Dedifferentiated amniotic fluid mesenchymal stem cell (primary cell): ENCODE data around the gene TCF12.
A peak's percentile ranks its signal among the peaks of the same experiment; 100 is the strongest.

Source experiments
- DNase-seq: peaks from one replicate; pipeline ENCODE4 v3.0.0-alpha.2; 2016; ENCODE audit errors: extremely low spot score

Gene TCF12

GRCh38 chr15:57296473-57297162 is 378.2 kb downstream of the TCF12 start:
- no peak for DNase-seq

GRCh38 chr15:57297163-57297593 is 378.7 kb downstream of the TCF12 start:
- no peak for DNase-seq

DNA sequence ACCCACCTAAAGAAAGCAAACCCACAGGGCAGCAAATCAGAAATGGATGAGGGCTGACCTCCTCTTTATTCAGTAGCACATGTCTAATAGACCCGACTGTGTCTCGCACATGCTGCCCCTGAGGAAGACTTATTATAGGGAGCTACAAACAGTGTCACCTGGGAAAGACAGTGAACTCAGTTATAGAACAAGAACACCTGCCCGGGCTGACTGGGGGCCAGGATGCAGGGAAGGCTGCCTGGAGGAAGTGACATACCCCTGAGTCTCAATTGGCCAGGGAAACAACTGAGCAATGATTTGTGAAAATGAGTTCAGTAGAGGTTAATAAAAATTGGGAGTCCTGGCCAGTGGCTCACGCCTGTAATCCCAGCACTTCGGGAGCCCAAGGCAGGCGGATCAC is 379.2 kb downstream of the TCF12 start:
- DNase-seq, result no peak

GRCh38 chr15:57298204-57298603 is 379.8 kb downstream of the TCF12 start:
- no peak for DNase-seq

- DNase-seq, result no peak
These were observed 380.6 kb downstream of the TCF12 start for GRCh38 chr15:57298843-57299550.

DNA sequence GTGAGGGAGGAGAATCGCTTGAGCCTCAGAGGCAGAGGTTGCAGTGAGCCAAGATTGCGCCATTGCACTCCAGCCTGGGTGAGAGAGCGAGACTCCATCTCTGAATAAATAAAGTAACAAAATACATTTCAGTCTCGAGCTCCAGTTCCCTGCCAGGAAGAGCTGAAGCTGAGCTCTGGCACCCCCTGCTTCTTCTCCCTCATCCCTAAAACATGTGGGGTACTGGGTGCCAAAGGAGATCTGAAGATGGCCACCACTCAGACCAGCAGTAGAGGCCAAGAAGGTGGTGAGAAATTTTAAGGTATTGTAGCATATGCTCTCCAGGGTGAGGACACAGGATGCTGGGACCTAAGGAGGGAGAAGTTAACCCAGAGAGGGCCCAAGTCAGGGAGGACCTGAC is 382.9 kb downstream of the TCF12 start:
- DNase-seq, result no peak

GRCh38 chr15:57302640-57303257 is 384.3 kb downstream of the TCF12 start:
- no peak for DNase-seq

DNA sequence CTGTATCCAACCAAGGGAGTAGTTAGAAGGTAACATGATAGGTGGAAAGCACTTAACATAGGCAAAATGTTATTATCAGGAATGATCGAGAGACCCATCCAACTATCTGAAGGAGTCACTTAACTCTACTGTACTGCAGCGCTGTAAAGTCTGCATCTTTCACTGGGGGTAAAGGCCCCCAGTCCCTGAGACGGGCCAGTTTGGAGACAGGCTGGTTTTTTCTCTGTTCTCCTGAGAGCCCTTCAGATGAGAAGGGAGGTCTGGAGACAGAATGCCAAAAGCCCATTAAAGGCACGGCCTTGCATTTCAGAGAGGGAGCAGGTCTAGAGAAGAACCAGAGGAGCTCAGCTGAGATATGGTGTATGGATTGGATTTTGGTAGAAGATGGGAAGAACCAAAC is 386.6 kb downstream of the TCF12 start:
- no peak for DNase-seq

DNA sequence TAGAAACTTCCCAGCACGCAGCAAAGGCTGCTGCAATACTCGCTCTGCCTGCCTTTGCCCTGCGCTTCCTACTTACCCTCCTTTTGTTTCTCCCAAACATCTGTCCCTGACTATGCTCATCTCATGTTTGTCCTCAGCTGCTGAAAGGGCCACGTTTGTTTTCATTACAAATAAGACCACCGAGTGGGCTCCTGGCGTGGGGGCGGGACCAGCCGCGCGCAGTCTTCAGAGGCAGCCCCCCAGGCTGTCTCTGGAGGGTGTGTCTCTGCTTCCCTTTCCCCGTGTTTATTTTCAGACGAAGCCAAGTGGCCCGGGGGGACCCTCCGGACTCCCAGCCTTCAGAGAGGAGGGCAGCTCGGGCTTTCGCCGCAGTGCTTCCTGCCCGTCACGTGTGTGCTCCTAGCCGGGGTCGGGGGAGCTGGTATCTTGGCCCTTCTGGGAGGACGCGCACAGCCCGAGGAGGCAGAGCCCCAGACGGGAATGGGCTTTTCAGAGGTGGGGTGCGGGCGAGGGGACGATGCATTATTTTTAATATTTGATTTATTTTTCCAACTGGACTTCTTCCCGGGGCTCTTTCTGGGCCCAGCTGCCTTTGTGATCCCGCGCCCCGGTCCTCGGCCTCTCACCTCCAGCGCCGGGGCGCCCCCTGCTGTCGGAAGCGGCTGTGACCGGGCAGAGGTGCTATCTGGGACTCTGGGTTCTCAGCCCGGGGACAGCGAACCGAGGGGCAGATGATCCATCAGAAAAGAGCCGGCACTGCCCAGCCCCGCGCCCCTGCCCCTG is 387.9 kb downstream of the TCF12 start:
- DNase-seq, result peak; percentile 41

DNA sequence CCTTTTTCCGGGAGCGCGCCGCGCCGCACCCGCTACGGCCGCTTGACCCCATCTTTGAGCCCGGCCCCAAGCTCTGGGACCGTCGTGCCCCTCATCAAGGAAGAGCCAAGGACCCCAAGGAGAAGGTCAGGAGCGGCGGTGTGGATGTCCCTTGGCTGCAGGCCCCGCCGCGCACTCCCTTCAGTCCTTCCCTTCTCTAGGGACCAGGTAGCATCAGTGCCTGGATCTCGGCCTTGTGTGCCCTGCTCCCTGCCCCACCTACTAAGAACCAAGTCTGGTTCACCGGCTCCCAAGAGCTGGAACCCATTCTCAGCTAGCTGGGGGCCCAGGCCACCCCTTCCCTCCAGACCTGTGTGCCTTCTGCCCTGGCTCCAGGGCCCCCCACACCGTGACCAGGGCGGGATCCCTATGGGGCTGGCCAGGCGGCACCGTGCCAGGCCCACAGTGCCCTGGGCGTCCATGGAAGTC is 388.5 kb downstream of the TCF12 start:
- DNase-seq, result no peak

DNA sequence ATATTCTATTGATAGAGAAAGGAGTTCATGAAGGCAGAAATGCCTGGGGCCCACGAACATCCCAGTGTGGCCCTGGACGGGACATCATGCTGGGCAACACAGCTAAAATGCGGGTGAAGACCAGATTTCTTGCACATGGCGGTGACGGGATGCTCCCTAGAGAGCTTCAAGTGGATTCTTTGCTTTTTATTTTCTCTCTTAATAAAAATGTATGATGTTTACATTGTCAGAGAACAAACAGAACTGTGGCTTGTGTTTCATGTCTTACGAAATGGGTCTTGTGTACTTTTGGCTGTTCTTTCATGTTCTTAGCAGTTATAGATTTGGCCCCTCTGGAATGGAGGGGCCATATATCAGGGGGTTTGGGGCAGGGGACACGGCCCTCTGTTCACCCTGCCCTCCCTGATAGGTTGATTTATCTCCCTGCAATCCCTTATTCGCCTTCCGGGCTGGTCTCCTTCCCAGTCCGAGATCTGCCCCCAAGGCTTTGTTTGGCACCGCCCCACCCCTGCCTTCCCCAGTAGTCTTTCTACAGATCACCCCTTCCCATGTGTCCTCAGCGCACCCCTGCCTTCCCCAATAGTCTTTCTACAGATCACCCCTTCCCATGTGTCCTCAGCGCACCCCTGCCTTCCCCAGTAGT is 389.2 kb downstream of the TCF12 start:
- no peak for DNase-seq

DNA sequence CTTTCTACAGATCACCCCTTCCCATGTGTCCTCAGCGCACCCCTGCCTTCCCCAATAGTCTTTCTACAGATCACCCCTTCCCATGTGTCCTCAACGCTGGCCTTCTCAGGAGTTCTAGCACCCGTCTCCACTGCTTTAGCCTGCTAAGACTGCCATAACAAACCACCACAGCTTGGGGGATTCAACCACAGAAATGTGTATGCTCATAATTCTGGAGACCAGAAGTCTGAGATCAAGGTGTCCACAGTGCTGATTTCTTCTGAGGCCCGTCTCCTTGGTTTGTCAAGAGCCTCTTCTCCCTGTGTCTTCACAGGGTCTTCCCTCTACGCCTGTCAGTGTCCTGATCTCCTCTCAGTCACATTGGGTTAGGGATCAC is 389.7 kb downstream of the TCF12 start:
- DNase-seq, result no peak

DNA sequence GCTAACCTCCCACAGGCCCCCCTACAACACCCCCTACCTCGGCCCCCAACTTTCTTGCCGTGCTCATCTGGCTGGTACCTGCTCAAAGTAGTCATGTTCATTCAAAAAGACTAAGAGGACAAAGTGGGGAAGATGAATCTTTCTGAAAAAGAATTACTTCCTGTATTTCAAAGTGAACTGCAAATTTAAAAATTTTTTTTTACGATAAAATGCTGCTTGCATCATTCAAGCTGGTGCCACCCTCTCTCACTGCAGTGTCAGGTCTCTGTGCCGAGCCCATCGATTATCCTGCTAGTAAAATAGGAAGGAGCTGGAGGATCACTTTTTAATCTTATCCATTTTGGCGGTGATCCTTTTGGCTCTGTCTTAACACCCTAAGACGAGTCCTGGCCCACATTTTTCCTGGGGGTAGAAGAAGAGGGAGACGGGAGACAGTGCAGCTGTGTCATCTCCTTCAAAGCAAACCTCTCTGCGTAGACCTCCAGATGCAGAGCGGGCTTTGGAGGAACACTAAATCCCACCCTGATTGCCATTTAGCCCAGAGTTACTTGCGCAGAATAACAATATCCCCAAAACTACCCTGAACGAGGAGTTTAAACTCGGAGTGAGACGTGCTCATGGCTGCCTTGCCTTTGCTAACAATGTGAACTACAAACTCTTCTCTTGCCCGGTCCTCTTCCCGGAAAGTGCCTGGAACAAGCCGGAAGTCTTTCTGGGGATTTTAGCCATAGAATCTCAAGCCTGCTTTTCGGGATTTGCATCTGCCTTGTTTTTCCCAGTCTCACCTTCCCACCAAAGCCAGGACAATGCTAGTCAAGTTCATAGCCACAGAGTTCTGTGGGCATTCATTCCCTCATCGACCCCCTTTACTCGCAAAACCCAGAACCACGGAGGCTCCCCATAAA is 391.7 kb downstream of the TCF12 start:
- DNase-seq, result no peak

DNA sequence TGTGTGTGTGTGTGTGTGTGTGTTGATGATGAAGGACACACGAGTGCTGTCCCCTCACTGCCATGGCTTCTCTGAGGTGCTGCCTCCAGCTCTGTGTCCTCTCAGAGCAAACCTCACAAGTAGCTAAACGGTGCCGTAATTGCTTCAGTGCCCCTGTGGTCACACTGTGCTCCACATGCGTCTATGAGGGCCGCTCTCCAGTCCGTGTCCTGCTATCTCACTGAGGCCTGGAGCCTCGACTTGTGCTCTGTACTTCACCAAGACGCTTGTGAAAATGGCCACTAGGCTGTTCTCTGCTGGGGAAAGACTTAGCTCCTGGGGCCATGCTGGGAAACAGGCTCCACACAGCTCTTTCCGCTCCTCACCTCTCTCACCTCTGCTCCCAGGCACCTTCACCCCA is 392.4 kb downstream of the TCF12 start:
- no peak for DNase-seq

GRCh38 chr15:57312006-57312317 is 393.5 kb downstream of the TCF12 start:
- DNase-seq, result no peak

- DNase-seq, result no peak
These were observed 394.1 kb downstream of the TCF12 start for GRCh38 chr15:57312318-57313133.

DNA sequence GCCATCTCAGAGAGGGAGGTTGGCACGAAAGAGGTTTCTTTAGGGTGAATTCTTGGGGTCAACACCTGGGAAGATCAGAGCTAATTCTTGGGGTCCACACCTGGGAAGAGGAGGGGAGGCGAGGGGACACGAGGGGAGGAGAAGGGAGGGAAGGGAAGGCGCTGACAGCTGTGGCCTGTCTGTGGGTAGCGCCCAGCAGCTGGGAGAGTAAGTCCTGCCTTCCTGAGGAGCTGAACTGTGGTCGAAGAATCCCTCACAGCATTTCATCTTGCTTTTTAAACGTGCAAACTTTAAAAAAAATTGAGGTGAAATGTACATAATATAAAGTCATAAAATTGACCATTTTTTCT is 394.7 kb downstream of the TCF12 start:
- DNase-seq, result no peak

DNA sequence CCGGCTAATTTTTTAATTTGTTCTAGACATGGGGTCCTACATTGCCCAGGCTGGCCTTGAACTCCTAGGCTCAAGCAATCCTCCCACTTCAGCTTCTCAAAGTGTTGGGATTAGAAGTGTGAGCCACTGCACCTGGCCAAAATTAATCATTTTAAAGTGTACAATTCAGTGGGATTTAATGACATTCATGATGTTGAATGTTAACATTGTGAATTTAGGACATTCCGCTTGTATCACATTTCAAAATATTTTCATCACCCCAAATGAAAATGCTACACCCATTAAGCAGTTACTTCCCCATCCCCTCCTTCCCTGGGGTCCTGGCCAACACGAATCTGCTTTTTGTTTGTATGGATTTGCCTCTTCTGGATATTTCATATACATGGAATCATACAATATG is 395.8 kb downstream of the TCF12 start:
- DNase-seq, result no peak

GRCh38 chr15:57316451-57316850 is 398.0 kb downstream of the TCF12 start:
- DNase-seq, result no peak
